GM12878 (cell line): ENCODE measurements around the gene AGAP1. TPM values are rescaled to one million over a fixed set of nuclear protein-coding genes. Genes with fewer than 3 reads are reported as not detected.

ENCODE experiments used
- ATAC-seq: fragments of 200-7000 bp; cut with Tn5 transposase; 3 replicates; pipeline ENCODE4 v1.9.1; 2020; ENCODE audit warnings: mild to moderate bottlenecking, moderate library complexity
- BruUV-seq: library from RNA; stranded (reverse); fragments of 400-500 nt; replicated peaks from 2 replicates; lab custom pipeline; 2021; lab: Mats Ljungman, UMichigan
- CTCF ChIA-PET: fragments of 300-600 bp; sonication (Branson Sonifier 250); formaldehyde crosslinking; extraction: SDS; loops from one replicate; lab custom pipeline; 2021; ENCODE audit warnings: inconsistent platforms; lab: Yijun Ruan, JAX
- POLR2A ChIA-PET: fragments of 350-600 bp; formaldehyde crosslinking; extraction: SDS; loops from one replicate; lab custom pipeline; 2021; ENCODE audit warnings: inconsistent platforms; lab: Charles Lee
- RAD21 ChIA-PET: fragments of 300-600 bp; sonication (Branson Sonifier 250); formaldehyde crosslinking; loops from one replicate; lab custom pipeline; 2023; ENCODE audit warnings: antibody characterized with exemption; ENCODE audit not compliant: unreplicated experiment; lab: Charles Lee
- SMC1A ChIA-PET: fragments of 300-600 bp; sonication (Branson Sonifier 250); formaldehyde crosslinking; loops from one replicate; lab custom pipeline; 2023; ENCODE audit not compliant: unreplicated experiment, uncharacterized antibody; lab: Charles Lee
- DNase-seq: peaks from one replicate; pipeline ENCODE4 v3.0.0-alpha.2; 2011; ENCODE audit warnings: low read depth, low spot score
- FAIRE-seq: peaks from 3 replicates; lab custom pipeline; 2011; peaks lifted over from hg19 to GRCh38; lab: Jason Lieb, UNC
- H2AFZ ChIP-seq: 2 replicates; pipeline ENCODE4 v1.6.0; 2011; ENCODE audit warnings: low read depth, low read length, control low read depth; ENCODE audit not compliant: control insufficient read depth
- H3K27ac ChIP-seq: 2 replicates; pipeline ENCODE4 v1.5.1; 2011; ENCODE audit warnings: control low read depth; ENCODE audit not compliant: control insufficient read depth, insufficient read depth
- H3K27me3 ChIP-seq, 2 experiments: replicated peaks in 1 of 2; 2 replicates each; pipeline versions ENCODE4 v1.6.0 to v1.6.1; 2011; ENCODE audit warnings: low read length in 1 of 2; ENCODE audit not compliant: control insufficient read depth in 2 of 2, insufficient read depth in 2 of 2
- H3K36me3 ChIP-seq, 2 experiments: 2 replicates each; pipeline ENCODE4 v1.5.1; 2011; ENCODE audit warnings: low read length in 1 of 2; ENCODE audit not compliant: control insufficient read depth in 2 of 2, insufficient read depth in 2 of 2
- H3K4me1 ChIP-seq: 2 replicates; pipeline ENCODE4 v1.6.1; 2011; ENCODE audit warnings: mild to moderate bottlenecking, low read length, moderate library complexity, mixed read lengths; ENCODE audit not compliant: control insufficient read depth, insufficient read depth
- H3K4me2 ChIP-seq: 2 replicates; pipeline ENCODE4 v1.6.0; 2011; ENCODE audit warnings: control low read depth; ENCODE audit not compliant: control insufficient read depth, insufficient read depth
- H3K4me3 ChIP-seq: fragments of 200-600 bp; sonication (generic); 2 replicates; pipeline ENCODE4 v1.5.1; 2016
- H3K79me2 ChIP-seq: 2 replicates; pipeline ENCODE4 v1.6.0; 2011; ENCODE audit warnings: low read length; ENCODE audit not compliant: control insufficient read depth, insufficient read depth
- H3K9ac ChIP-seq: 2 replicates; pipeline ENCODE4 v1.8.0; 2011; ENCODE audit warnings: low read length, control low read depth, mixed read lengths; ENCODE audit not compliant: control insufficient read depth, insufficient read depth
- H3K9me3 ChIP-seq: replicated peaks from 3 replicates; pipeline ENCODE4 v1.5.1; 2011; ENCODE audit warnings: mild to moderate bottlenecking, low read length; ENCODE audit not compliant: control insufficient read depth, insufficient read depth
- H4K20me1 ChIP-seq: 2 replicates; pipeline ENCODE4 v1.6.0; 2011; ENCODE audit not compliant: control insufficient read depth, insufficient read depth
- CBFB ChIP-seq: IDR thresholded peaks from 2 replicates; pipeline ENCODE4 v1.6.1; 2016; ENCODE audit warnings: antibody characterized with exemption, low read depth
- HDAC2 ChIP-seq: fragments of 200-600 bp; sonication (generic); IDR thresholded peaks from 2 replicates; pipeline ENCODE4 v1.6.1; 2017
- KLF5 ChIP-seq: fragments of 450-650 bp; IDR thresholded peaks from 2 replicates; pipeline ENCODE4 v1.6.1; 2014; ENCODE audit warnings: mild to moderate bottlenecking; ENCODE audit not compliant: partially characterized antibody
- MYB ChIP-seq: fragments of 150-350 bp; IDR thresholded peaks from 2 replicates; pipeline ENCODE4 v1.6.1; 2014; ENCODE audit warnings: mild to moderate bottlenecking, low read depth, low read length, borderline replicate concordance
- NKRF ChIP-seq: fragments of 450-650 bp; conservative IDR thresholded peaks from 2 replicates; pipeline ENCODE4 v1.6.1; 2017; ENCODE audit warnings: mild to moderate bottlenecking, moderate library complexity
- PAX5 ChIP-seq: IDR thresholded peaks from 2 replicates; pipeline ENCODE4 v1.6.1; 2011; ENCODE audit warnings: low read depth, low read length, borderline replicate concordance
- PKNOX1 ChIP-seq: fragments of 450-650 bp; IDR thresholded peaks from 2 replicates; pipeline ENCODE4 v1.6.1; 2016; ENCODE audit warnings: mild to moderate bottlenecking
- POLR2AphosphoS5 ChIP-seq: IDR thresholded peaks from 2 replicates; pipeline ENCODE4 v1.6.1; 2011; ENCODE audit warnings: mild to moderate bottlenecking, low read length, inconsistent platforms
- POU2F2 ChIP-seq: IDR thresholded peaks from 3 replicates; pipeline ENCODE4 v1.6.1; 2011; ENCODE audit warnings: low read depth, mild to moderate bottlenecking, low read length, borderline replicate concordance
- RFX5 ChIP-seq: IDR thresholded peaks from 2 replicates; pipeline ENCODE4 v1.6.1; 2011; ENCODE audit warnings: low read depth, low read length, improper control_type of control experiment
- SIX5 ChIP-seq: IDR thresholded peaks from 2 replicates; pipeline ENCODE4 v1.6.1; 2011; ENCODE audit warnings: mild to moderate bottlenecking, low read depth, low read length, moderate library complexity; ENCODE audit not compliant: severe bottlenecking
- ZNF274 ChIP-seq: IDR thresholded peaks from one replicate; pipeline ENCODE4 v1.8.0; 2011; ENCODE audit not compliant: insufficient read length, insufficient read depth
- WGBS: methylation state at CpG from one replicate; pipeline ENCODE4 v1.1.6; 2016; ENCODE audit warnings: low lambda C conversion rate; ENCODE audit not compliant: insufficient replicate concordance, insufficient coverage; ENCODE audit errors: missing lambda C conversion rate; 5-methylcytosine and 5-hydroxymethylcytosine counted together
- in situ Hi-C: fragments of 300-500 bp; cut with MboI; formaldehyde crosslinking; loops from 9 replicates; pipeline ENCODE4 v1.14.3; 2018; ENCODE audit warnings: mixed read lengths
- intact Hi-C: fragments of 100-400 bp; cut with micrococcal nuclease; formaldehyde crosslinking; loops from one replicate; pipeline ENCODE4 v1.14.2; 2022; ENCODE audit not compliant: unreplicated experiment
- polyA plus RNA-seq, 11 experiments: library from polyadenylated mRNA; depleted of rRNA in 4 of 11; unstranded in 6 of 11; stranded (reverse) in 5 of 11; fragments of >200 nt; fragmentation: Nextera tagmentation in 4 of 11; fragmentation: Illumina TruSeq in 1 of 11; extraction: Ambion mirVana in 4 of 11; extraction: Trizol in 1 of 11; gene quantifications; 1 replicate in 1 of 11; 2 replicates in 10 of 11; pipeline versions ENCODE4 v1.2.1 to v1.2.3, GENCODE V29; 2011 to 2016; ENCODE audit warnings: inconsistent platforms in 2 of 11, missing spikeins in 2 of 11, low read depth in 1 of 11
- total RNA-seq, 4 experiments: library from RNA; depleted of rRNA in 3 of 4; stranded (reverse); fragments of >200 nt in 3 of 4; fragmentation: Illumina TruSeq in 1 of 4; extraction: Trizol in 1 of 4; gene quantifications; 2 replicates each; pipeline versions ENCODE4 v1.2.1 to v1.2.3, GENCODE V29; 2013 to 2021

The AGAP1 gene
- total and polyA plus RNA-seq, 10 of the 15 experiments (the other 5 are each of a cell fraction or from before 2014, with no cell fraction given): 0.05 to 0.15 (median 0.06) TPM; not detected in 7

GRCh38 chr2:235529621-235530020 lies 35.8 kb downstream of the AGAP1 start:
- DNase-seq (no peak), ATAC-seq (no peak), FAIRE-seq (no peak)
- Histone ChIP-seq H2AFZ (no peak overlapping the region), H3K4me1 (no peaks in the 10 kb centered on the region), H3K4me2 (no peak overlapping the region), H3K27me3 (no peaks in the 10 kb centered on the region), H3K36me3 (no peaks in the 10 kb centered on the region), H3K79me2 (no peaks in the 10 kb centered on the region), H3K27ac (no peak overlapping the region), H3K9ac (no peak overlapping the region), H3K9me3 (no peaks in the 10 kb centered on the region), H3K4me3 (no peak overlapping the region), H4K20me1 (no peaks in the 10 kb centered on the region)
- ChIA-PET RAD21 (no interaction called here), CTCF (no interaction called here), SMC1A (no interaction called here), POLR2A (no interaction called here)
- TF ChIP-seq SIX5 (no peak), PAX5 (no peak), RFX5 (no peak), NKRF (no peak), KLF5 (no peak), PKNOX1 (no peak), ZNF274 (no peak), POLR2AphosphoS5 (no peak), POU2F2 (no peak), HDAC2 (no peak), CBFB (no peak), MYB (no peak)
- intact Hi-C loops (no loop called here), in situ Hi-C loops (no loop called here)
- BruUV-seq: no TSS peak
- WGBS: 0% methylated on average over 3 of the region's 3 CpGs
